Fibroblast of lung (primary cell): ENCODE results near the gene KCNH2. TPM values are rescaled to one million over a fixed set of nuclear protein-coding genes. Genes with fewer than 3 reads are reported as not detected.

Experiments
- DNase-seq, 2 donors: peaks; one replicate each; pipeline versions ENCODE4 v3.0.0 to v3.0.0-alpha.2; 2010; ENCODE audit warnings: low read depth in 2 of 2
- H2AFZ ChIP-seq: 2 replicates; pipeline ENCODE4 v1.5.1; 2012; ENCODE audit warnings: low read length, control low read depth, inconsistent platforms
- H3K27ac ChIP-seq: 2 replicates; pipeline ENCODE4 v1.5.1; 2011; ENCODE audit warnings: low read length, control low read depth; ENCODE audit not compliant: insufficient read depth
- H3K27me3 ChIP-seq: 2 replicates; pipeline ENCODE4 v1.5.1; 2011; ENCODE audit warnings: mild to moderate bottlenecking, low read length; ENCODE audit not compliant: control insufficient read depth, insufficient read depth
- H3K36me3 ChIP-seq: 2 replicates; pipeline ENCODE4 v1.5.1; 2011; ENCODE audit warnings: low read length; ENCODE audit not compliant: control insufficient read depth, insufficient read depth
- H3K4me1 ChIP-seq: 2 replicates; pipeline ENCODE4 v1.5.1; 2011; ENCODE audit warnings: low read length; ENCODE audit not compliant: control insufficient read depth, insufficient read depth; ENCODE audit errors: extremely low read depth
- H3K4me2 ChIP-seq: 2 replicates; pipeline ENCODE4 v1.5.1; 2011; ENCODE audit warnings: low read length, control low read depth; ENCODE audit not compliant: insufficient read depth; ENCODE audit errors: extremely low read depth
- H3K4me3 ChIP-seq, 4 experiments: fragments of 200-600 bp in 1 of 4; sonication (generic) in 1 of 4; replicated peaks in 1 of 4; 2 replicates each; pipeline ENCODE4 v1.5.1; 2011 to 2016; ENCODE audit warnings: low read length in 4 of 4, low read depth in 3 of 4, mild to moderate bottlenecking in 3 of 4, control low read depth in 2 of 4, inconsistent platforms in 1 of 4, mixed read lengths in 1 of 4; ENCODE audit not compliant: insufficient read depth in 1 of 4; ENCODE audit errors: control extremely low read depth in 1 of 4
- H3K79me2 ChIP-seq: 2 replicates; pipeline ENCODE4 v1.5.1; 2012; ENCODE audit warnings: mild to moderate bottlenecking, low read length, inconsistent platforms; ENCODE audit not compliant: control insufficient read depth, insufficient read depth
- H3K9ac ChIP-seq: 2 replicates; pipeline ENCODE4 v1.5.1; 2011; ENCODE audit warnings: mild to moderate bottlenecking, low read length, control low read depth; ENCODE audit not compliant: insufficient read depth
- H3K9me3 ChIP-seq: 2 replicates; pipeline ENCODE4 v1.5.1; 2012; ENCODE audit warnings: low read depth, low read length; ENCODE audit not compliant: control insufficient read depth, insufficient read depth
- H4K20me1 ChIP-seq: 2 replicates; pipeline ENCODE4 v1.5.1; 2011; ENCODE audit warnings: low read length; ENCODE audit not compliant: control insufficient read depth, insufficient read depth; ENCODE audit errors: extremely low read depth
- EZH2 ChIP-seq: IDR thresholded peaks from 2 replicates; pipeline ENCODE4 v1.5.1; 2012; ENCODE audit warnings: low read length, control low read depth, mild to moderate bottlenecking; ENCODE audit errors: missing control alignments
- polyA plus RNA-seq, 2 donors: library from polyadenylated mRNA; depleted of rRNA in 1 of 2; stranded (reverse) in 1 of 2; unstranded in 1 of 2; fragments of >200 nt; gene quantifications; 2 replicates each; pipeline ENCODE4 v1.2.1, GENCODE V29; 2011 to 2012; ENCODE audit warnings: missing spikeins in 1 of 2
- total RNA-seq: library from RNA; depleted of rRNA; stranded (reverse); fragments of >200 nt; gene quantifications from 2 replicates; pipeline ENCODE4 v1.2.1, GENCODE V29; 2014
- TF ChIP-seq, protein P1 (sequence below), 2 donors: IDR thresholded peaks in 1 of 2; conservative IDR thresholded peaks in 1 of 2; 1 replicate in 1 of 2; 2 replicates in 1 of 2; pipeline ENCODE4 v1.5.1; 2011 to 2012; ENCODE audit warnings: low read length in 2 of 2, control low read depth in 1 of 2, inconsistent platforms in 1 of 2, low read depth in 1 of 2, mild to moderate bottlenecking in 1 of 2

Gene KCNH2
- total and polyA plus RNA-seq, 2 donors (not counting 1 experiment from before 2014, with no cell fraction given) = 0.15 to 6.1 TPM

DNA sequence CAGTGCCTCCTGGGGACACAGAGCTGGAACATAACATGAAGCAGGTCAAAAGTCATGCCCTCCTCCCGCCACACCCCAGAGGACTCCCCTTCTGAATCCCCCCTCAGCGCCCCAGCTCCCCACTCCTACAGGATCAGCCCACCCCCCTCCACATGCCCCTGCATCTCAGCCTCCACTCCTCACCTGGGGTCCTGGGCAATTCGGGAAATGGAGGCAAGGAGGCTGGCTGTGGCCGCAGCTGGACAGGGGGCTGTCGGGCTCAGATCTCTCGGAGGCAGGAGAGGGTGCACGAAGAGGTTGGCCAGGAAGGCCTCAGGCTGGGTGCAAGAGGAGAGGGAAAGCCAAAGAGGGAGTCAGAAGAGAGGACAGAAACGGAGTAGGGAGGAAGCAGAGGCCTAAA lies 38.4 kb upstream of the KCNH2 start:
- H3K4me1 ChIP-seq = peaks cover 4% of the 10 kb centered on the region
- no peak overlapping the region for H3K4me2 ChIP-seq
- H3K4me3 ChIP-seq = no peak overlapping the region
- H3K36me3 ChIP-seq = no peaks in the 10 kb centered on the region
- H3K9ac ChIP-seq = no peak overlapping the region
- H3K79me2 ChIP-seq = no peaks in the 10 kb centered on the region
- H2AFZ ChIP-seq = no peak overlapping the region
- peaks cover 35% of the 10 kb centered on the region for H3K27me3 ChIP-seq
- DNase-seq = no peak
- H3K9me3 ChIP-seq = no peaks in the 10 kb centered on the region
- TF ChIP-seq, protein P1, sequence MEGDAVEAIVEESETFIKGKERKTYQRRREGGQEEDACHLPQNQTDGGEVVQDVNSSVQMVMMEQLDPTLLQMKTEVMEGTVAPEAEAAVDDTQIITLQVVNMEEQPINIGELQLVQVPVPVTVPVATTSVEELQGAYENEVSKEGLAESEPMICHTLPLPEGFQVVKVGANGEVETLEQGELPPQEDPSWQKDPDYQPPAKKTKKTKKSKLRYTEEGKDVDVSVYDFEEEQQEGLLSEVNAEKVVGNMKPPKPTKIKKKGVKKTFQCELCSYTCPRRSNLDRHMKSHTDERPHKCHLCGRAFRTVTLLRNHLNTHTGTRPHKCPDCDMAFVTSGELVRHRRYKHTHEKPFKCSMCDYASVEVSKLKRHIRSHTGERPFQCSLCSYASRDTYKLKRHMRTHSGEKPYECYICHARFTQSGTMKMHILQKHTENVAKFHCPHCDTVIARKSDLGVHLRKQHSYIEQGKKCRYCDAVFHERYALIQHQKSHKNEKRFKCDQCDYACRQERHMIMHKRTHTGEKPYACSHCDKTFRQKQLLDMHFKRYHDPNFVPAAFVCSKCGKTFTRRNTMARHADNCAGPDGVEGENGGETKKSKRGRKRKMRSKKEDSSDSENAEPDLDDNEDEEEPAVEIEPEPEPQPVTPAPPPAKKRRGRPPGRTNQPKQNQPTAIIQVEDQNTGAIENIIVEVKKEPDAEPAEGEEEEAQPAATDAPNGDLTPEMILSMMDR (conservative IDR thresholded peaks at IDR 0.05 in 1 of 2, IDR thresholded peaks at IDR 0.05 in 1 of 2; ENCODE audit: low read depth in 1 of 2, low read length in 2 of 2) = no peak
- TF ChIP-seq EZH2 = no peak
- no peaks in the 10 kb centered on the region for H4K20me1 ChIP-seq
- no peak overlapping the region for H3K27ac ChIP-seq

DNA sequence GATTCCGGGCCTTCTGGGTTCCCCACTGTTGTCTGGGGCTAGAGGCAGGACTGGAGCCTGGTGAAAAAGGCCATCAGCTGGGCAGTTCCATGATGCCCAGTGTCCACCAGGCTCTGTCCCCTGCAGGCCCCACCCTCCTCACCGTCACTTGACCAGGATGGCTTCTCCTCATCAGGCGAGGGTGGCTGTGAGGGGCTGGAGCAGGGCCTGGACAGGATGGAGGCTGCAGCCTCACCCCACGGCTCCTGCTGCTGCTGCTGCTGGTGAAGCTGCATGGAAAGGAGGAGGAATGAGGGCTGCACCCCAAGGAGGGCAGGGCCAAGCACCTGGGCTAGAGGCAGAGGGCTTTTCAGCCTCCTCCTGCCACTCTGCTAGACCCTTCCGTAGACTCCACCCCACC lies 37.8 kb upstream of the KCNH2 start:
- peaks cover 4% of the 10 kb centered on the region for H3K4me1 ChIP-seq
- no peaks in the 10 kb centered on the region for H3K9me3 ChIP-seq
- TF ChIP-seq EZH2 = no peak
- TF ChIP-seq, protein P1 (conservative IDR thresholded peaks at IDR 0.05 in 1 of 2, IDR thresholded peaks at IDR 0.05 in 1 of 2; ENCODE audit: low read depth in 1 of 2, low read length in 2 of 2) = no peak
- DNase-seq = no peak
- no peak overlapping the region for H3K4me2 ChIP-seq
- H3K36me3 ChIP-seq = no peaks in the 10 kb centered on the region
- no peak overlapping the region for H2AFZ ChIP-seq
- H3K9ac ChIP-seq = no peak overlapping the region
- H4K20me1 ChIP-seq = no peaks in the 10 kb centered on the region
- H3K79me2 ChIP-seq = no peaks in the 10 kb centered on the region
- H3K27ac ChIP-seq = no peak overlapping the region
- no peak overlapping the region for H3K4me3 ChIP-seq
- peaks cover 35% of the 10 kb centered on the region for H3K27me3 ChIP-seq

DNA sequence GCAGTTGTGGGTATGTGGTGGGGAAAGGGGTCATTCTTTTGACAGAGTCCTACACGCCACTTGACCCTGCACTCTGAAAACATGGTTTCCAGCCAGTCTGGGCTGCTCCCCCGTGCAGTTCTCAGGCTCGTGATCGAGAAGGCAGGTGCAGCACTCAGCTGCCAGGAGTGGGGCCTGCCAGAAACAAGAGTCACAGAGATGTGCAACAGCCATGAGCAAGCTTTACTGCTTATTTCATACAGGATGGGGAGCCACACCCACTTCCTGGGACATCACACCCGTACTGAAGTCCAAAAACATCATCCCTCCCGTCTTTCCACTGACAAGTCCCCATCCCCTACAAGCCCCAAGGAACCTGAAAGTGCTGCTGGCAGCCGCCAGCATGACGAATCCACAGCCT lies 36.8 kb upstream of the KCNH2 start:
- TF ChIP-seq, protein P1 (conservative IDR thresholded peaks at IDR 0.05 in 1 of 2, IDR thresholded peaks at IDR 0.05 in 1 of 2; ENCODE audit: low read depth in 1 of 2, low read length in 2 of 2) = no peak
- TF ChIP-seq EZH2 = no peak
- H2AFZ ChIP-seq = no peak overlapping the region
- H3K27ac ChIP-seq = no peak overlapping the region
- H3K36me3 ChIP-seq = no peaks in the 10 kb centered on the region
- peaks cover 4% of the 10 kb centered on the region for H3K4me1 ChIP-seq
- H4K20me1 ChIP-seq = no peaks in the 10 kb centered on the region
- DNase-seq = no peak
- no peak overlapping the region for H3K4me3 ChIP-seq
- H3K9ac ChIP-seq = no peak overlapping the region
- no peak overlapping the region for H3K4me2 ChIP-seq
- H3K27me3 ChIP-seq = peaks cover 28% of the 10 kb centered on the region
- no peaks in the 10 kb centered on the region for H3K79me2 ChIP-seq
- H3K9me3 ChIP-seq = no peaks in the 10 kb centered on the region
